Ovary (tissue), 9 donors: ENCODE measurements around the gene NUP35. TPM values are rescaled to one million over a fixed set of nuclear protein-coding genes. Genes with fewer than 3 reads are reported as not detected.

ENCODE experiments used
- DNase-seq, 5 donors: peaks; one replicate each; pipeline ENCODE4 v3.0.0-alpha.2; 2019 to 2020
- H3K27ac ChIP-seq, 2 donors: fragments of 200-600 bp; one replicate each; pipeline versions ENCODE4 v1.5.1 to v1.8.0; 2019 to 2022
- H3K27me3 ChIP-seq: fragments of 200-600 bp; one replicate; pipeline ENCODE4 v1.8.0; 2022
- H3K36me3 ChIP-seq: fragments of 200-600 bp; sonication (generic); one replicate; pipeline ENCODE4 v1.5.1; 2019
- H3K4me1 ChIP-seq: one replicate; pipeline ENCODE4 v1.8.1; 2013; ENCODE audit warnings: mild to moderate bottlenecking, moderate library complexity; ENCODE audit not compliant: insufficient read depth
- H3K4me3 ChIP-seq: fragments of 200-600 bp; sonication (generic); one replicate; pipeline ENCODE4 v1.5.1; 2017
- H3K9me3 ChIP-seq, 2 donors: fragments of 200-600 bp in 1 of 2; sonication (generic) in 1 of 2; one replicate each; pipeline versions ENCODE4 v1.5.1 to v1.8.1; 2013 to 2019; ENCODE audit warnings: mild to moderate bottlenecking in 1 of 2, moderate library complexity in 1 of 2
- CTCF ChIP-seq, 3 donors: fragments of 450-650 bp in 2 of 3; fragments of 200-600 bp in 1 of 3; IDR thresholded peaks; one replicate each; pipeline versions ENCODE4 v1.5.1 to v1.8.0; 2016 to 2022; ENCODE audit warnings: antibody characterized with exemption in 3 of 3, mild to moderate bottlenecking in 1 of 3
- EP300 ChIP-seq: sonication (generic); formaldehyde crosslinking; IDR thresholded peaks from one replicate; pipeline ENCODE4 v1.6.1; 2017; ENCODE audit warnings: antibody characterized with exemption
- POLR2A ChIP-seq: fragments of 450-650 bp; IDR thresholded peaks from one replicate; pipeline ENCODE4 v1.6.1; 2017; ENCODE audit warnings: antibody characterized with exemption, mild to moderate bottlenecking, moderate library complexity
- WGBS, 3 donors: extraction: QIAGEN DNeasy Blood & Tissue Kit in 1 of 3; methylation state at CpG; one replicate each; pipeline versions ENCODE4 v1.1.5 to v1.1.7; 2013 to 2017; 5-methylcytosine and 5-hydroxymethylcytosine counted together
- intact Hi-C, 4 donors: fragments of 100-400 bp; cut with DNase I; formaldehyde crosslinking; loops; one replicate each; pipeline versions ENCODE4 v1.11.0 to v1.15.1; 2022 to 2023
- polyA plus RNA-seq, 2 donors: library from polyadenylated mRNA; stranded (reverse); fragments of 200-250 nt in 1 of 2; fragments of 350-450 nt in 1 of 2; fragmentation: Illumina TruSeq in 1 of 2; extraction: RNeasy Lipid Tissue Mini Kit (QIAGEN cat#74804) in 1 of 2; gene quantifications; one replicate each; pipeline ENCODE4 v1.2.3, GENCODE V29; 2013 to 2014
- total RNA-seq, 7 donors: library from RNA; depleted of rRNA in 2 of 7; stranded (reverse); fragments of >200 nt in 2 of 7; fragmentation: NEBNext Ultra II Directional in 3 of 7; extraction: Animal tissue kit (Norgen Biotek cat#: 25700) in 3 of 7; gene quantifications; one replicate each; pipeline versions ENCODE4 v1.1.0 to v1.2.4, GENCODE V29; 2016 to 2023
- donor health status: DM: no; HTN: no; CAD: no; lungs with moderate emphysema.
- donor health status: DM: no; HTN: no; CAD: no.
- donor health status: Bipolar disorder and iron deficiency.
- donor health status: DM: yes; HTN: yes; CAD: no.
- donor health status: DM: no; HTN: no; CAD: no.
- donor health status: DM: yes; HTN: yes; CAD: no.

The NUP35 gene
- total and polyA plus RNA-seq, 9 donors: 12.2 to 28.5 (median 19.4) TPM

- 94 to 98% (median 98%) methylated on average over 2 of the region's 2 CpGs for WGBS, 3 donors
Measured at GRCh38 chr2:183193904-183194303, 69.7 kb downstream of the NUP35 start.

GRCh38 chr2:183195397-183195796 is 71.2 kb downstream of the NUP35 start:
- H3K27ac ChIP-seq: no peak overlapping the region
- H3K4me1 ChIP-seq: no peaks in the 10 kb centered on the region
- no peak for DNase-seq
- no peak overlapping the region for H3K4me3 ChIP-seq
- TF ChIP-seq CTCF (IDR thresholded peaks at IDR 0.05) (no peak), POLR2A (no peak), EP300 (no peak)
- WGBS, 3 donors: 91 to 96% (median 94%) methylated on average over 1 of the region's 1 CpG
- no peaks in the 10 kb centered on the region for H3K36me3 ChIP-seq
- intact Hi-C loops: no loop called here
- H3K27me3 ChIP-seq: peaks cover 3% of the 10 kb centered on the region
- peaks cover 0 to 4% of the 10 kb centered on the region in 2 donors for H3K9me3 ChIP-seq

More at GRCh38 chr2:183193904-183194303, 69.7 kb downstream of the NUP35 start:
- no peak overlapping the region for H3K27ac ChIP-seq
- H3K27me3 ChIP-seq: peaks cover 3% of the 10 kb centered on the region
- no peaks in the 10 kb centered on the region for H3K4me1 ChIP-seq
- H3K4me3 ChIP-seq: no peak overlapping the region
- DNase-seq: no peak
- peaks cover 0 to 4% of the 10 kb centered on the region in 2 donors for H3K9me3 ChIP-seq
- H3K36me3 ChIP-seq: no peaks in the 10 kb centered on the region
- intact Hi-C loops: no loop called here
- no peak for TF ChIP-seq POLR2A
- no peak for TF ChIP-seq EP300
- no peak for TF ChIP-seq CTCF (IDR thresholded peaks at IDR 0.05)

- TF ChIP-seq EP300 (no peak), CTCF (IDR thresholded peaks at IDR 0.05) (no peak), POLR2A (no peak)
- H3K4me1 ChIP-seq: no peaks in the 10 kb centered on the region
- no peak overlapping the region for H3K27ac ChIP-seq
- H3K9me3 ChIP-seq: peaks cover 0 to 4% of the 10 kb centered on the region in 2 donors
- H3K36me3 ChIP-seq: no peaks in the 10 kb centered on the region
- WGBS, 3 donors: 93 to 100% (median 97%) methylated on average over 1 of the region's 1 CpG
- no peak for DNase-seq
- intact Hi-C loops: no loop called here
- H3K27me3 ChIP-seq: peaks cover 3% of the 10 kb centered on the region
- H3K4me3 ChIP-seq: no peak overlapping the region
Measured at GRCh38 chr2:183195998-183196409, 71.8 kb downstream of the NUP35 start.

- intact Hi-C loops: no loop called here
Measured at GRCh38 chr2:183204397-183204796, 80.2 kb downstream of the NUP35 start.

More at GRCh38 chr2:183204397-183204796, 80.2 kb downstream of the NUP35 start:
- peaks cover 1% of the 10 kb centered on the region for H3K4me1 ChIP-seq
- no peak for TF ChIP-seq CTCF (IDR thresholded peaks at IDR 0.05)
- no peak for TF ChIP-seq EP300
- TF ChIP-seq POLR2A: no peak
- H3K36me3 ChIP-seq: no peaks in the 10 kb centered on the region
- no peaks in the 10 kb centered on the region for H3K27me3 ChIP-seq
- WGBS, 3 donors: 83 to 93% (median 88%) methylated on average over 1 of the region's 1 CpG
- no peak overlapping the region for H3K4me3 ChIP-seq
- no peaks in the 10 kb centered on the region for H3K9me3 ChIP-seq
- no peak overlapping the region for H3K27ac ChIP-seq
- DNase-seq: no peak
